ENCODE results near the gene CHD1L. TPM values are rescaled to one million over a fixed set of nuclear protein-coding genes. Genes with fewer than 3 reads are reported as not detected.

Gene CHD1L
- polyA plus RNA-seq, 3 donors, result 13.1 to 23.0 (median 15.2) TPM

GRCh38 chr1:147334292-147334691, 91.8 kb downstream of the CHD1L start:
- WGBS (ENCODE audit: insufficient coverage), result 34% methylated on average over 2 of the region's 5 CpGs
- Mint-ChIP-seq H3K36me3 (no peaks in the 10 kb centered on the region), H3K4me1 (no peaks in the 10 kb centered on the region), H3K4me3 (no peak overlapping the region), H3K9me3 (peaks cover 0 to 8% (median 0%) of the 10 kb centered on the region in 7 donors), H3K27ac (no peak overlapping the region), H3K27me3 (ENCODE audit: low read depth in 3 of 3) (peaks cover 3 to 11% (median 6%) of the 10 kb centered on the region in 3 donors)
- Histone ChIP-seq H3K27ac (ENCODE audit: low read depth in 1 of 2, low read length in 2 of 2) (no peak overlapping the region), H3K4me2 (replicated peaks; ENCODE audit: extremely low read depth, low read length, poor library complexity, severe bottlenecking) (no peak overlapping the region), H3K4me3 (replicated peaks in 1 of 3; ENCODE audit: low read depth in 2 of 3, low read length in 3 of 3) (no peak overlapping the region), H3K79me2 (ENCODE audit: insufficient read depth, low read length) (no peaks in the 10 kb centered on the region), H2AFZ (ENCODE audit: insufficient read depth, low read depth, low read length, poor library complexity, severe bottlenecking) (no peak overlapping the region), H3K9ac (ENCODE audit: insufficient read depth, low read length, poor library complexity, severe bottlenecking) (no peak overlapping the region), H3K4me1 (ENCODE audit: control insufficient read depth in 1 of 2, insufficient read depth in 2 of 2, low read length in 2 of 2) (no peaks in the 10 kb centered on the region), H3K27me3 (ENCODE audit: control insufficient read depth in 2 of 2, insufficient read depth in 2 of 2, low read length in 2 of 2) (peaks cover 0 to 4% of the 10 kb centered on the region in 2 donors), H3K9me3 (replicated peaks in 1 of 2; ENCODE audit: control insufficient read depth in 1 of 2, insufficient read depth in 1 of 2, low read length in 2 of 2) (no peaks in the 10 kb centered on the region), H3K36me3 (replicated peaks in 1 of 2; ENCODE audit: control insufficient read depth in 1 of 2, insufficient read depth in 2 of 2, low read length in 2 of 2) (no peaks in the 10 kb centered on the region), H4K20me1 (ENCODE audit: insufficient read depth, low read length) (no peaks in the 10 kb centered on the region)
- intact Hi-C loops (cut with micrococcal nuclease), result no loop called here
- TF ChIP-seq, protein P1, sequence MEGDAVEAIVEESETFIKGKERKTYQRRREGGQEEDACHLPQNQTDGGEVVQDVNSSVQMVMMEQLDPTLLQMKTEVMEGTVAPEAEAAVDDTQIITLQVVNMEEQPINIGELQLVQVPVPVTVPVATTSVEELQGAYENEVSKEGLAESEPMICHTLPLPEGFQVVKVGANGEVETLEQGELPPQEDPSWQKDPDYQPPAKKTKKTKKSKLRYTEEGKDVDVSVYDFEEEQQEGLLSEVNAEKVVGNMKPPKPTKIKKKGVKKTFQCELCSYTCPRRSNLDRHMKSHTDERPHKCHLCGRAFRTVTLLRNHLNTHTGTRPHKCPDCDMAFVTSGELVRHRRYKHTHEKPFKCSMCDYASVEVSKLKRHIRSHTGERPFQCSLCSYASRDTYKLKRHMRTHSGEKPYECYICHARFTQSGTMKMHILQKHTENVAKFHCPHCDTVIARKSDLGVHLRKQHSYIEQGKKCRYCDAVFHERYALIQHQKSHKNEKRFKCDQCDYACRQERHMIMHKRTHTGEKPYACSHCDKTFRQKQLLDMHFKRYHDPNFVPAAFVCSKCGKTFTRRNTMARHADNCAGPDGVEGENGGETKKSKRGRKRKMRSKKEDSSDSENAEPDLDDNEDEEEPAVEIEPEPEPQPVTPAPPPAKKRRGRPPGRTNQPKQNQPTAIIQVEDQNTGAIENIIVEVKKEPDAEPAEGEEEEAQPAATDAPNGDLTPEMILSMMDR (IDR thresholded peaks at IDR 0.05), result no peak
- no peak for DNase-seq

DNA sequence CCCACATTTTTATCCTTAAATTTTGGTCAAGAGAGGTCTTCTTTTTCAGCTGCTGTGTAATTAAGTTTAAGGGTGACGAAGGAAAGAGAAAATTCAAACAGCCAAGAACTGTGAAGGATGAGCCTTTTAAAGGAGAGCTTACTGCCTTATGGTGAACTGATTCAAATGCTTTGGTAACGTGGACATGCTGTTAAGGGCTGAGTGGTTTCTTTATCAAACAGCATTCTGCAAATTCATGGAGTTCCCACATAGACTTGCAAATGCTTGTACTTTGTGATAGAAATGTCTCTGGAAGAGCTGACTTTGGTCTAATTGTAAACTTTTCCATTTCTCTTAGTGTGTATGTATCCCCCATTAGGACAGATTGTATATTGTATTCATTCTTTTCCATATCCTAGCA, 93.8 kb downstream of the CHD1L start:
- Histone ChIP-seq H4K20me1 (ENCODE audit: insufficient read depth, low read length) (no peaks in the 10 kb centered on the region), H3K4me3 (replicated peaks in 1 of 3; ENCODE audit: low read depth in 2 of 3, low read length in 3 of 3) (no peak overlapping the region), H3K9me3 (replicated peaks in 1 of 2; ENCODE audit: control insufficient read depth in 1 of 2, insufficient read depth in 1 of 2, low read length in 2 of 2) (no peaks in the 10 kb centered on the region), H3K27ac (ENCODE audit: low read depth in 1 of 2, low read length in 2 of 2) (no peak overlapping the region), H3K36me3 (replicated peaks in 1 of 2; ENCODE audit: control insufficient read depth in 1 of 2, insufficient read depth in 2 of 2, low read length in 2 of 2) (no peaks in the 10 kb centered on the region), H3K27me3 (ENCODE audit: control insufficient read depth in 2 of 2, insufficient read depth in 2 of 2, low read length in 2 of 2) (peaks cover 0 to 4% of the 10 kb centered on the region in 2 donors), H3K4me1 (ENCODE audit: control insufficient read depth in 1 of 2, insufficient read depth in 2 of 2, low read length in 2 of 2) (no peaks in the 10 kb centered on the region), H3K4me2 (replicated peaks; ENCODE audit: extremely low read depth, low read length, poor library complexity, severe bottlenecking) (no peak overlapping the region), H2AFZ (ENCODE audit: insufficient read depth, low read depth, low read length, poor library complexity, severe bottlenecking) (no peak overlapping the region), H3K79me2 (ENCODE audit: insufficient read depth, low read length) (no peaks in the 10 kb centered on the region), H3K9ac (ENCODE audit: insufficient read depth, low read length, poor library complexity, severe bottlenecking) (no peak overlapping the region)
- no peaks in the 10 kb centered on the region for H3K4me1 Mint-ChIP-seq
- 80% methylated on average over 1 of the region's 2 CpGs for WGBS (ENCODE audit: insufficient coverage)
- no peak overlapping the region for H3K27ac Mint-ChIP-seq
- H3K4me3 Mint-ChIP-seq, result no peak overlapping the region
- no peaks in the 10 kb centered on the region for H3K36me3 Mint-ChIP-seq
- intact Hi-C loops (cut with micrococcal nuclease), result no loop called here
- peaks cover 0 to 6% (median 0%) of the 10 kb centered on the region in 7 donors for H3K9me3 Mint-ChIP-seq
- peaks cover 3 to 11% (median 6%) of the 10 kb centered on the region in 3 donors for H3K27me3 Mint-ChIP-seq (ENCODE audit: low read depth in 3 of 3)
- TF ChIP-seq, protein P1 (IDR thresholded peaks at IDR 0.05), result no peak
- no peak for DNase-seq
